Right ventricle myocardium superior (tissue), 1 donor: ENCODE measurements around the gene GDPD3. TPM values are rescaled to one million over a fixed set of nuclear protein-coding genes. Genes with fewer than 3 reads are reported as not detected.
A peak's percentile ranks its signal among the peaks of the same experiment; 100 is the strongest.

Experiments
- ATAC-seq: fragments of 200-7000 bp; cut with Tn5 transposase; one replicate; pipeline ENCODE4 v1.9.1; 2020; ENCODE audit warnings: mild to moderate bottlenecking; ENCODE audit not compliant: poor library complexity
- DNase-seq: peaks from one replicate; pipeline ENCODE4 v3.0.0-alpha.2; 2020
- intact Hi-C: fragments of 100-400 bp; cut with DNase I; formaldehyde crosslinking; loops from one replicate; pipeline ENCODE4 v1.11.2; 2022
- total RNA-seq: library from RNA; stranded (reverse); fragmentation: NEBNext Ultra II Directional; extraction: Animal tissue kit (Norgen Biotek cat#: 25700); gene quantifications from one replicate; pipeline ENCODE4 v1.2.1, GENCODE V29; 2021
- donor health status: DM: no; HTN: yes; CAD: no; lungs with severe emphysema.

Gene GDPD3
- total RNA-seq, 1 donor from 2014 or later, result 2.6 TPM

DNA sequence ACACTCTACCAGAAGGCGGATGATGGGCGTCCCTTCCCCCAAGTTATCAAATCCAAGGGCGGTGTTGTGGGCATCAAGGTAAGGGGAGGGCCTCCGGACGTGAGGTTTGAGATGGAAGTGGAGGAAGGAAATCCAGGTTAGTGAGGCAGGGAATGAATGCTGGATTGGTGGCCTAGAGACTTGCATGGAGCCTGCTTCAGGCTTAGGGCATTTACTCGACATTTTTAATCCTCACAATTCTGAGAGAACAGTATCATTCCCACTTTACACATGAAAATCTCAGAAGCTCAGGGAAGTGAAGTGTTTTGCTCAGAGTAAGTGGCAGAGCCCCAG is 45.8 kb downstream of the GDPD3 start:
- no peak for DNase-seq
- intact Hi-C loops, result no loop called here

DNA sequence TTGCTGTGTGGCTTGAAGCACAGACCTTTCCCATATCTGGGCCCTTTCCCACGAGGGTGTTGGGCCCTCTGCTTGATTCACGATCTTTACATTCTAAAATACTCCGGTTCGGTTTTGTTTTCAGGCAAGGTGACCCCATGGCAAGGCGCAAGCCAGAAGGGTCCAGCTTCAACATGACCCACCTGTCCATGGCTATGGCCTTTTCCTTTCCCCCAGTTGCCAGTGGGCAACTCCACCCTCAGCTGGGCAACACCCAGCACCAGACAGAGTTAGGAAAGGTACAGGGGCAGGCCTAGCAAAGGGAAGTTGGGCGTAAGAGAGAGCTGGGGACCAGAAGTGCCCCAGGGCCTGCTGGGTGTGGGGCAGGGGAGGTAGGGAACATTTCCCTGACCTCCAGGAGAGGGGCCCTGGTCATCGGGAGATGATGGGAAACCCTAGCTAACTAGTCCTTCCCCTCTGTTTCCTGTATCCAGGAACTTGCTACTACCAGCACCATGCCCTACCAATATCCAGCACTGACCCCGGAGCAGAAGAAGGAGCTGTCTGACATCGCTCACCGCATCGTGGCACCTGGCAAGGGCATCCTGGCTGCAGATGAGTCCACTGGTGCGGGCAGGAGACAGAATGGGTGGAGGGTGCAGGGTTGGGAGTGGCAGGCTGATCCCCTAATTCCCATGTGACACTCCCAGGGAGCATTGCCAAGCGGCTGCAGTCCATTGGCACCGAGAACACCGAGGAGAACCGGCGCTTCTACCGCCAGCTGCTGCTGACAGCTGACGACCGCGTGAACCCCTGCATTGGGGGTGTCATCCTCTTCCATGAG is 46.4 kb downstream of the GDPD3 start:
- intact Hi-C loops, result no loop called here
- DNase-seq (no peak), ATAC-seq (no peak)

More for the DNA sequence above, 45.8 kb downstream of the GDPD3 start:
- ATAC-seq, result no peak

DNA sequence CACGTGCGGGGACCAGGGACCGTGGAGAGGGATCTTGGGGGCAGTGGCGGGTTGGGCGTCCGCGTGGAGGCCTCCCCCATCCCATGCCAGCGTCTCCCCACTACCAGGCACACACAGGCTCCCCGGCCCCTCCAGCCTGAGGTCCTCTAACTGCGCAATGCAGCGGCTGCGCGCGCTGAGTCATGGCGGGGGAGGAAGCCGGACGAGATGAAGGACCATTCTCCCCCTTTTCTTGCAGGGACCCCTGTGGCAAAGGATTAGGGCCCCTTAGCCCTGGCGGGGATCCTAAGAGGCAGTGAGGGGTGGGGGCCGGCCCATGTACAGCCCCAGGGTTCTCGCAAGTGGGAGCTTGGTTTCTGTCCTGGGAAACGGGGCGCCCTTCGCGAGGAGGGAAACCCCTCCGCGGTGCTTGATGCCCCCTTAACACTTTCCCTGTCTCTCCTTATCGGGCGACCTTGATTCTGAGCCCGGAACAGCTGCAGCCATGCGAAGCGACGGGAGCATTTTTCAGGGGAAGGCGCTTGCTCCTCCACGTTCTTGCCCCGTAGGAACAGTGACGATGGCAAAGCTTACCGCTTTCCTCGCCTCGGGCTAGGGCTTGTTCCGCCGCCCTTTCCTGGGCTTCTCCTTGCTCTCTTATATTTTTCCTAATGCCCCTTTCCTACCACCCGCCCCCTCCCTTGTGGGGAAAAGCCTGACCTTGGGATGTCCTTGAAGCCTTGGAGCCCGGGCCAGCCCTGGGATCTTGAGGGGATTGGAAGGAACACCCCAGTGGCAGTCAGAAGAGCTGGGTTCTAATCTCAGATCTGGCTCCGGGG is 47.2 kb downstream of the GDPD3 start:
- peak; percentile 0 for ATAC-seq
- intact Hi-C loops, result no loop called here
- DNase-seq, result no peak

DNA sequence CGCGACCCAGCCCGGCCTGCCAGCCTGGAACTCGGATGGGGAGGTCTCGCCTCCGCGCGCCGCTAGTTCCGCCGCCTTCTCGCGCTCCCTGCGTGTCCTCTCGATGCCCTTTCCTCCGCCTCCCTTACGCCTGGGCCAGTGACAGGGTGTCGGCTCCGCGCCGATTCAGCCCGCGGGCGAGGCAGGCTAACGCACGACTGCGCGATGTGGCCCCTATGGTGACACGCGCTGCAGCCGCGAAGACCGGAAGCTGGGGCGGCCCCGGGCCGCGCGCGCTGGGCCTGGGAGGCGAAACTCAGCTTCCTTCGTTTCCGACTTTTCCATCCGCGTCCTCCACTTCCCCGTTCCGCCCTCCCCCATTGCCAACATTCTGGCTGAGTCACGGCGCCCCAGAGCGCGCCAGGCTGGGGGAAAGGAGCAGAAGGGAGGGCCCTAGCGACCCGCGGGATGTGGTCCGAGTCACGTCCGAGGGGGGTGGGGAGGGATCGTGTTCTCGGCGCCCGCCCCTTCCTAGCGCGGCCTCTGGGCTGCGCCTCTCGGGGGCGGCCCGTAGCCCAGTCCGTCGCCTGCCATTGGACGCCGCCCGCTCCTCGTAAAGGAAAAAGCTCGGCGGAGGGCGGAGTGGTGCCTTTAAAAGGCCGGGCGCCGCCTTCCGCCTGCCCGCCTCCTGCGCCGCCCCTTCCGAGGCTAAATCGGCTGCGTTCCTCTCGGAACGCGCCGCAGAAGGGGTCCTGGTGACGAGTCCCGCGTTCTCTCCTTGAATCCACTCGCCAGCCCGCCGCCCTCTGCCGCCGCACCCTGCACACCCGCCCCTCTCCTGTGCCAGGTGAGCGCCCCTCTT is 48.0 kb downstream of the GDPD3 start, which contains the start of gene ALDOA:
Gene ALDOA (plus strand): TSS at position 659 of the 841 bp plus-strand sequence. CDS start 1,138 bp downstream, outside the sequence.
- DNase-seq (peak; percentile 99), ATAC-seq (peak; percentile 86)
- intact Hi-C loops, result no loop called here

DNA sequence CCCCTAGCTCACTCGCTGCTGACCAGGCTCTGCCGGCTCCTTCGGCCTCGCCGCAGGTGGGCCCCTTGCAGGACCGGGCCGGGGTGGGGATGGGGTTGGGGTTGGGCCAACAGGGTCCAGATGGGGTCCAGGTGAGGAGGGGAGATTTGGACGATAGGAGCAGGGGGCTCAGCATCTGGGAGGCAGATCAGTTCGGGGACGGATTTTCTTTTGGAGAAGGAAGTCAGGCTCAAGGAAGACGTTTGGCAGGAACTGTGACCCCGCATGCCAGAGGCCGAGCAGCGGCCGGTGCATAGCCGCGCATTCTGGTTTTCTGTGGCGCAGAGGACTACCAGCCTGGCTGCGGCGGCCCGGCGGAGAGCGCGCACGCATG is 48.6 kb downstream of the GDPD3 start:
- intact Hi-C loops, result no loop called here
- no peak for DNase-seq
- peak; percentile 2 for ATAC-seq

DNA sequence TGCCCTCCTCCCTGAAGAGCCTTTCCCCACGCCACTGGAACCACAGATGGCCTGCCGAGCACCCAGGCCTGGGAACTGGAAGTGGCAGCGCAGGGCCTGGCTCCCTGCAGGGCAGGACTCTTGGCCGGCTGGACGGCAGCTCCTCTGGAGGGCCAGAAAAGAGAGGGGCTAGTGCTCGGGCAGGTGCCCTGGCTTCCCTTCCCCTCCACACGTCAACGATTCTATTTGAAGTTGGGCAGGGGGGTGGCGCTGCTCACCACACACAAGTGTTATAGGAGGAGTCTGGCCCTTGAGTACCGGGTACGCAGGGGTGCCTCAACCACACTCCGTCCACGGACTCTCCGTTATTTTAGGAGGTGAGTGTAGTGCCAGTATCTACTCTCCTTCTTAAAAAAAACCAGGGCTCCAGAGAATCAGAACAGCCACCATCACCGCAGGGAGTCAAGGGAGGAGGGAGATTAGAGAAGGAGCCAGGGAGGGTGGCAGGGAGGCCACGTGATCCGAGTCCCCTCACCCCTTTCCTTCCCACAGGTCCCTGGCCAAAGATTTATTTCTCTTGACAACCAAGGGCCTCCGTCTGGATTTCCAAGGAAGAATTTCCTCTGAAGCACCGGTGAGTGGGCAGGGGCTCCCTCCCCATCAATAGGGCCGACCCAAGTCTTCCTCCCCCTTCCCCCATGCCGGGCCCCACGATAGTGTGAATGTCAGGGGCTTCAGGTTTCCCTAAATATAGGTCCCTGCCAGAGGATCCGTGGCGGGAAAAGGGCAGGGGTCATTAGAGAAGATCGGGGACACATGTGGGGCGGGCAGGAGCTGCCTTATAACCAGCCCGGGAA is 49.2 kb downstream of the GDPD3 start:
- ATAC-seq, result peak; percentile 50
- peak; percentile 89 for DNase-seq
- intact Hi-C loops, result no loop called here

DNA sequence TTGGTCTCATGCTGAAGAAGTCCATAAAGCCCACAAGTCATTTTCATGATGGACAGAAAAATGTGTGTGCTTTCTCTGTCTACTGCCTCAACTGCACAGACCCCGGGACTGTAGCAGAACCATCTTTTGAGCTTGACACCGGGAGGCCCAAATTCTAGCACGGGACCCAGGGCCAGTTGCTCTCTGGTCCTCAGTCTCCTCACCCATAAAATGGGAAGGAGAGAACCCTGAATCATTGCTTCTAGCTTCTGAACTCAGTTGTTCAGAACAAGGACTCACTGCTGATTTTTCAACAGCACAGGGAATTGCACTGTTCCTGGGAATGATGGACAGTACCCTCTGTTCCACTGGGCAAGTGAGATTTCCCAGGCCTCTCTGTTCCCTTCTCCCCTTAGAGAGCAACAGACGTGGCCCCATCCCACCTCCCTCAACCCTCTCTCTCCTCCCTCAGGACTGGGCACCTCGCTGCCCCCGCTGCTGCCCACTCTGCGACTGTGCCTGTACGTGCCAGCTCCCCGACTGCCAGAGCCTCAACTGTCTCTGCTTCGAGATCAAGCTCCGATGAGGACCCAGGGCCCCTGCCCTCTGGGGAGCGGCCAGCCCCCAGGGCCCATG is 50.0 kb downstream of the GDPD3 start:
- ATAC-seq (no peak), DNase-seq (no peak)
- intact Hi-C loops, result no loop called here

DNA sequence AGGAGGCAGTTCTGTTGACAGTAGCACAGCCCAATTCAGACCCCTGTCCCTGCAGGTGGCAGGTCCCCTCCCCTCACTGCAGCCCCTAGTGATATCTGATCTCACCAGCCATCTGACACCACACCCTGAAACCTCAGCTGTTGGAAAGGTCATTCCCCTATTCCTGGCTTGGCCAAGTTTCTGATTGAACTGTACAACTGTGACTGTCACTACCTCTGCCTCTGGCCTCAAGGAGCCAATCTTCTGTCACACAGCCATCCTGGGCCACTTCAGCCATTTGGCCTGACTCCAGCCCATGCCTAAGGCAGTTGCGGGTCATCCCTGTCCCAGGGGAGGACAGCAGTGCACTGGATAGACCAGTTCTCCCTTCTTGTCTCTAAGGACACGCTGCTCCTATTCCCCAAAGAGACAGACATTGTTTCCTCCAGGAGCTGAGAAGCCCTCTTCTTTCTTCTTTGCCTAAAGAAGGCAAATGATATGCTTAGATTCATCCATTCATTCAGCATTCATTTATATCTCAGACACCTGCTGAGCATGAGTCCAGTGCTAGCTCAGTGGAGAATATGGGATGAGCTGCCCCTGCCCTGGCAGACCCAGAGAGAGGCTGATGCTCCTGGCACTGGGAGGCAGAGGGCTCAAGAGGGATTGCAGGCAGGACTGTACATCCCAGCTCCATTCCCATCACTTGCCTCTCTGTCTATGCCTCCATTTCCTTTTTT is 52.3 kb downstream of the GDPD3 start:
- no peak for ATAC-seq
- peak; percentile 72 for DNase-seq
- intact Hi-C loops, result no loop called here

DNA sequence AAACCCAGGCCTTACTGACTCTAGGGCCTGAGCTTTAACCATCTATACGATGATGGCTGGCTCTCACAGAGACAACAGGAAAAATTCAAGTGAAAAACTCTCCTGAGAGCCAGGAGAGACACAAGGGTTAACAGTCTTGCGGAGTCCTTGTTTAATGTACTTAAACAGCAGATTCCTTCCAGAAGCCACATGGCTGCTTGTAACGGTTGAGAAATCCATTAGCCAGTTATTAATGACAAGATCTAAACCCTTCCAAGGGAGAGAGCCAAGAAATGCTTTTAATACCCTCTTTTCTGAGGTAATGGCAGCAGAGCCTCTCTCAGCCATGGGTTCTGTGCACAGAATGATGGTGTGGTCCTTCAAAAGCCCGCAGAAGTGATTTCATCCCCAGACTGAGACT is 53.0 kb downstream of the GDPD3 start:
- DNase-seq (no peak), ATAC-seq (no peak)
- intact Hi-C loops, result no loop called here

DNA sequence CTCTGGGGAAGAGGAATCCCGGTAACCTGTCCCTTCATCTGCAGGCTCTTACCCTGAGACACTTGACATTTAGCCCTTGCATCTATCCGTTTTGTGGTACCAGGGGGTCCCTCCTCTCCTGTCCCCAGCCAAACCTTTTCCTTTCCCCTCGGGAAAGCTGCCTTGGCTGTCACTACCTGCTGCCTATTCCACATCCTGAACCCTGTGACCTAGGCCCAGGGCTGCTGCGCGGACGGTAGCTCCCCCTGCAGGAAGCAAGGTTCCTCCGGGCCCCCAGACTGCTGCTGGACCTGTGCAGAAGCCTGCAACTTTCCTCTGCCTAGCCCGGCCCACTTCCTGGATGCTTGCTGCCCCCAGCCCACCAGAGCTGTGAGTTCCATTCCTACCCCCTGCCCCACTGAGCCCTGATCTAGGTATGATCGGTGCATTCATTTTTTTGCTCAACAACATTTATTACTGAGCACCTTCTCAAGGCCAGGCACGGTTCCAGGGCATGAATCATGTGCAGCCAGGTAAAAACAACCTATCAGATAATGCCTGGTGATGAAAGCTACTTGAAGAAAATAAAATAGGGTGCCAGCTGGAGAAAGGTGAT is 58.3 kb downstream of the GDPD3 start:
- DNase-seq (no peak), ATAC-seq (no peak)
- intact Hi-C loops, result no loop called here

Other genes starting within 250 kb of the GDPD3 start
- gene SEZ6L2, start 214.0 kb downstream of the GDPD3 start, total RNA-seq, result 0.70 TPM
- not detected for gene ASPHD1, start 213.0 kb downstream of the GDPD3 start, total RNA-seq
- gene KCTD13, start 187.3 kb downstream of the GDPD3 start, total RNA-seq, result 6.6 TPM
- 70.6 TPM for gene TMEM219, start 151.5 kb downstream of the GDPD3 start, total RNA-seq
- 29.7 TPM for gene TAOK2, start 139.7 kb downstream of the GDPD3 start, total RNA-seq
- 19.5 TPM for gene HIRIP3, start 117.9 kb downstream of the GDPD3 start, total RNA-seq
- gene INO80E, start 117.3 kb downstream of the GDPD3 start, total RNA-seq, result 28.0 TPM
- 0.13 TPM for gene DOC2A, start 102.5 kb downstream of the GDPD3 start, total RNA-seq
- not detected for gene C16orf92, start 90.3 kb downstream of the GDPD3 start, total RNA-seq
- gene TLCD3B, start 82.3 kb downstream of the GDPD3 start, total RNA-seq, result not detected
- 3,843 TPM for gene ALDOA, start 47.8 kb downstream of the GDPD3 start, total RNA-seq
- gene PPP4C, start 37.5 kb downstream of the GDPD3 start, total RNA-seq, result 33.2 TPM
- gene TBX6, start 21.6 kb downstream of the GDPD3 start, total RNA-seq, result 1.0 TPM
- 64.1 TPM for gene YPEL3, start 17.3 kb downstream of the GDPD3 start, total RNA-seq
- 50.8 TPM for gene MAPK3, start 9.7 kb upstream of the GDPD3 start, total RNA-seq
- 8.4 TPM for gene CORO1A, start 70.1 kb upstream of the GDPD3 start, total RNA-seq
- gene BOLA2B, start 80.1 kb upstream of the GDPD3 start, total RNA-seq, result 48.7 TPM
- gene SLX1A, start 80.3 kb upstream of the GDPD3 start, total RNA-seq, result 16.2 TPM
- 3.3 TPM for gene SULT1A3, start 85.7 kb upstream of the GDPD3 start, total RNA-seq
- 5.9 TPM for gene NPIPB13, start 134.9 kb upstream of the GDPD3 start, total RNA-seq
- gene CD2BP2, start 241.8 kb upstream of the GDPD3 start, total RNA-seq, result 34.1 TPM